HG02884 (cell line): ENCODE data around the gene C17orf113.
"Not testable (repeated sequence)": the region's sequence is repeated elsewhere in the genome, so short reads cannot be mapped to it uniquely, and the experiment has no call there.

Experiments
- ATAC-seq: cut with Tn5 transposase; IDR thresholded peaks from one replicate; pipeline ENCODE4 v1.9.1; 2021; ENCODE audit warnings: mild to moderate bottlenecking, moderate library complexity; ENCODE audit not compliant: unreplicated experiment

C17orf113 gene

GRCh38 chr17:42017866-42018200, 32.6 kb downstream of the C17orf113 start:
- peak; percentile 7 for ATAC-seq

DNA sequence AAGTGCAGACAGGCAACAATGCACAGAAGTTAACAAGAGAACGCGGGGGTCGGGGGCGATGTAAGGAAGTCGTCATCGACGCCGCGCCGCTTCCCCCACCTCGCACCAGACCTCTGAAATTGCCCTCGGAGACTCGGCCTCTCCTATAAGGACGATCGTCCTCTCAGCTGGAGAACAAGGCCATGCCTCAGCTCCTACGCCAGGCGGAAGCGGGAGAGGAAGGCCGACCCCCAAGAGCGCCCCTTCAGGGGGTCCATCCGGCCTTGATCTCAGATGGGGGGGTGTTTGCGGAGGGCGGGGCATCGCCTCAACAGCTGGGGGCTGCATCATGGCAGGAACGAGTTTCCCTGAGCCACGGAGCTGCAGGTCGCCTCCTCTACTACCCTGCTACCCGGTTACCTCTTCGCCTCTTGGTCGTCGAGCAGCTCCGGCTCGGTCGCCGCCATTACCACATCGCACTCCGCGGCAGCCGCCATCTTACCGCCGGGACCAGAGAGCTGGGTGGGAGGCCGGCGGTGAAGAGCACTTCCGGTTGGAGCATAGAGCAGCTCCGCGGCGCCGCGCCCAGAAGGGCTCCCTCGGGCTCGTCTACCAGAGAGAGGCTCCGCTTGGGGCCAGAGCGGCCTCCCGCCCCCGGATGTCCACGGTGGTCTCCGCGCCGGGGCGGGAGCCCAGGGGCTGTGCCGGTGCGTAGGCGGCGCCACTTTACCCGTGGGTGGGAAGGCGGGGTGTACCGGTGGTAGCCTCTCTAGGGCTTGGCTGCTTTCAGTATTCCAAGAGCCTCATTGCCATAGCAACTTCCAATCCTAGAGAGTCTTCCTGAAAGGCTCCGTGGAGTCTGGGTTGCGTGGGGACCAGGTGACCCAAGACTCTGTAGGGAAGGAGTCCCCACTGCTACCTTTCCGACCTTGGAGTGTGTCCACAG, 33.2 kb downstream of the C17orf113 start, which contains the start of gene DNAJC7:
Gene DNAJC7, minus strand, starts transcription at position 499 of the 925 bp plus-strand sequence. Its CDS starts 23 bp downstream, at position 476.
- ATAC-seq = peak; percentile 68

DNA sequence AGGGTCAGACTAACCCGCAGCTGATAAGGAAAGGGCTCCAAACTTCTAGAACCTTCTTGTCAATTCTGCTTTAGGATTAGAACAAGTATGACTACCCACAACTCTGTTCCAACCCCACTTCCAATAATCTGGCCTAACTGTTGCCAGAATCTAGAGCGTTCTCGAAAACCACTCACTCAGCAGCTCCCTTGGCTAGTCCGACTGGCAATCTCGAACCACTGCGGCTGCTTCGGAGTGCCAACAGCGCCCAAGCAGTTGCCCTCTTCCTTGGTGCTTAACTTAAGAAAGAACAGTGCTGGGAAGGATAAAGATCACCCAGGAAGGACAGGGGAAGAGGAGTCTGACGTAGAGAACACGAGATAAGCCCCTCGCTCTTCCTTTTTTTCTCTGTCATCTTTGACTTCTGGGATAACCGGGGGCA, 34.0 kb downstream of the C17orf113 start:
- ATAC-seq = no peak

DNA sequence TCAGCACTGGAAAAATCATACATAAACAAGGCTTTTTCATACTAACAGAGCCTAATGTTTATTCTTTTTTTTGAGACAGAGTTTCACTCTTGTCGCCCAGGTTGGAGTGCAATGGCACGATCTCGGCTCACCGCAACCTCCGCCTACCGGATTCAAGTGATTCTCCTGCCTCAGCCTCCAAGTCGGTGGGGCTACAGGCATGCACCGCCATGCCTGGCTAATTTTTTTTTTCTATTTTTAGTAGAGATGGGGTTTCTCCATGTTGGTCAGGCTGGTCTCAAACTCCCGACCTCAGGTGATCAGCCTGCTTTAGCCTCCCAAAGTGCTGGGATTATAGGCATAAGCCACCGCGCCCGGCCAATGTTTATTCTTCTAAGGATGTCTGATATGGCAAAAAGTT, 36.7 kb downstream of the C17orf113 start:
- ATAC-seq = not testable (repeated sequence)

- not testable (repeated sequence) for ATAC-seq
Observed at GRCh38 chr17:42012363-42012762, 38.0 kb downstream of the C17orf113 start.

DNA sequence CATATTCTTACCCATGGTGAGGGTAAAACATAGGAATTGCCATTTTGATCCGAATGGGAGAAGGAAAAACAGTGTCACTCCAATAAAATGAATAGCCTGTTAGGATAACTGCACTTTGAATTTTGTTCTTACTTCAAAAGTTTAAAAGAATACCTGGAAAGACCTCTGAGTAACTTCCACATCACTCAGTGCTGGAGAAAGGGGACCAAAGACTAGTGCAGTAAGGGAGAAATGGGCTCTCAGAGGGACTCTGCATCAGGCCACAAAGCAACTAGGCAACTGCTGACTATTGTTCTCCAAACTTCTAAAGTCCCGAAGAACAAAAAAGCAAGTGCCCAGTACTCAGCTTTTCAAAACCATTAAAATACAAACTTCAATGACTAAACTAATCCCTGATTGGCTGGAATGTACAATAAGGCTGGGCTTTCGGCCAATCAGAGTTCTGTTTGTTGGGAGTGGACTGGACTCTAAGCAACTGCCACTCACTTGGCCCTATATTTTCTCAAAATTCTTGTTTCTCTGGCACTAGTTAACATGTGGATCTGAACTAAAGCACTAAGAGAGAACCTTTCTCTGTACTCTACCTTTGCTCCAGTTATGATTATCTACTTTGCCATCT, 39.4 kb downstream of the C17orf113 start:
- ATAC-seq = no peak

DNA sequence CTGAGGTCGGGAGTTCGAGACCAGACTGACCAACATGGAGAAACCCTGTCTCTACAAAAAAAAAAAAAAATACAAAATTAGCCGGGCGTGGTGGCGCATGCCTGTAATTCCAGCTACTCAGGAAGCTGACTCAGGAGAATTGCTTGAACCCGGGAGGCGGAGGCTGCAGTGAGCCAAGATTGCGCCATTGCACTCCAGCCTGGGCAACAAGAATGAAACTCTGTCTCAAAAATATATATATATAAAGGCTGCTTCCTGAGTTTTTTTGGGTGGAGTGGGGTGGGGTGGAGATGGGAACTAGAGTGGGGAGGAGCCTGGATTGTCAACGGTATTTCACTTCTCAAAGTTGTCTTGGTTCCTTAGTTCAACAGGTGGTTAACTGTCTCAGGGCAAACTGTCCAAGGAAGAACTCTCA, 40.1 kb downstream of the C17orf113 start:
- ATAC-seq = not testable (repeated sequence)

GRCh38 chr17:42009170-42009569, 41.2 kb downstream of the C17orf113 start:
- ATAC-seq = no peak

- no peak for ATAC-seq
Observed at GRCh38 chr17:42005166-42005565, 45.2 kb downstream of the C17orf113 start.

DNA sequence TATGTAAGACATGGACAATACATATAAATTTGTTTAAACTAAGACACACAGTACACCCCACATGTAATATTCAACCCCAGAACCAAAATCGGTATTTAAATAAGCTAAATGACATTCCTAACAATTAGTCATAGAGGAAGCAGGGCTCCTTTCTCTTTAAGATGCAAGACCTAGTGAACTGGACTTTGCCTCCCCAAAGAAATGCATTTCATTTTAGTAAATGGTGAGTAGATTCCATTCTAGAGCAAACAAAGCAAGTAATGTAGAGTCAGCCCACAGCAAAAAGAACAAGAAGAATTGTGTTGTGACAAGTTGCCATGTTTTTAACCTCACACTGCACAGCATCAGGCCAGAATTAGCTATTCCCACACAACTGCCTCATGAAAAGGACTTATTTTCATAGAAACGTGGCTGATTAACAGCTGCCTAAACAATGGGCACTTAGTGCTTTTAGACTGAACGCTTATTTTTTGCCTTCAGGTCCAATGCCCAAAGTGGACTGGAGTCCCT, 47.6 kb downstream of the C17orf113 start:
- no peak for ATAC-seq

- ATAC-seq = no peak
Observed at GRCh38 chr17:42002175-42002791, 48.1 kb downstream of the C17orf113 start.

GRCh38 chr17:42001729-42002128, 48.7 kb downstream of the C17orf113 start:
- ATAC-seq = no peak

DNA sequence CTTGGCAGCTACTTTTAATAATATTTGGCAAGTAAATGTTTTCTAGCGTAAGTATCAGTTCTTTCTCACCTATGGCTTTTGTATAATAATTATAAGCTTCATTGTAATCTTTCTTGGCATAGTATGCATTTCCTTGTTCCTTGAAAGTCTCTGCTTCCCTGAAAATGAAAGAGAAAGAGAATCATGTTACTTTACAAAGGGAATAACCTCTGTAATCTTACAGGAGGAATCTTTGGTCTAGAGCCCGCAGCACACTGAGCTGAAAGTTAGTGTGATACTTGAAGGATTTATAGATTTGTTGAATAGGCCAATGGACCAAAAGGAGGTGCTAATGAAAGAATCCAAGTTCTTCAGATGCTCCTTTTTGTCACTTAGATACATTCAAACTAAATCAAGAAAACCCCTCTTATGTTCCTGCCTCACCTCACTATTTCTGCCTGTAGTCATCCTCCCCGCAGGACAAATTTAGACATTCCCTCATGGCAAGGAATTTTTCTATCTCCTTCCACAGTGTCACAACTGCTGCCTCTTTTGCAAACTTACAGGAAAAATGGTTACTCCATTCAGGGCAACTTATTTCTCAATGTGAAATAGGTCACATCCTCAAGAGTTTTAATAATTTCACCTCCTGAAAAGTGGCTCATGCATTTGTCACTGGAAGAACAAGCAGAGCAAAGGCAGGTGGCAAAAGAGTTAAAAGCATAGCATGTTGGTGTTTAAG, 49.8 kb downstream of the C17orf113 start:
- ATAC-seq = no peak

DNA sequence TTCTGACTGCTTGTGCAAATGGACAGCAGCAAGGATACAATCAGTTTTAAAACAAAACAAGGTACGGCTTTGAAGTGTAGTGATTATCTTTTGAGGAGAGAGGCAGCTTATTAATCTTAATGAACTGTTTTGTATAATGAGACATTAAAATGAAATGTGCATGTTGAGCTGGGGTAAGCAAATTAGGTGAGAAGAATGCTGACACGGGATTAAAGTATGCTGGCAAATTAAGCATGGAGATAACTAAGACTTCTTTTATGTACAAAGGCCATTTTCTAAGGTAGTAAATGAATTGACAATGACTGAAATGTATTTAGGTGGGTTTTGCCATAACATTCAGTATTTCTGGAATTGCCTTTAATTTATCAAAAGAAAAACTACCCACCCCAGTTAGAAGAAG, 51.9 kb downstream of the C17orf113 start:
- ATAC-seq = no peak

DNA sequence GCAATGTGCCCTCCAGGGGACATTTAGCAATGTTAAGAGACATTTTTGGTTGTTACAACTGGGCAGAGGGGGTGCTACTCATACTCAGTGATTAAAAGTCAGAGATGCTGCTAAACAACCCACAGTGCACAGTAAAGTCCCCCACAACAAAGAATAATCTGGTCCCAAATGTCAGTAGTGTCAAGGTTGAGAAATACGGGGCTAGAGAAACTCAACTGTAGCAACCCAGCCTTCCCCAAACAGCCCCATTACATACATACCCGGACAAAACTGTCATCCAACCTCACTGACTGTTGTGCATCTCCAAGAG, 53.6 kb downstream of the C17orf113 start:
- ATAC-seq = no peak

DNA sequence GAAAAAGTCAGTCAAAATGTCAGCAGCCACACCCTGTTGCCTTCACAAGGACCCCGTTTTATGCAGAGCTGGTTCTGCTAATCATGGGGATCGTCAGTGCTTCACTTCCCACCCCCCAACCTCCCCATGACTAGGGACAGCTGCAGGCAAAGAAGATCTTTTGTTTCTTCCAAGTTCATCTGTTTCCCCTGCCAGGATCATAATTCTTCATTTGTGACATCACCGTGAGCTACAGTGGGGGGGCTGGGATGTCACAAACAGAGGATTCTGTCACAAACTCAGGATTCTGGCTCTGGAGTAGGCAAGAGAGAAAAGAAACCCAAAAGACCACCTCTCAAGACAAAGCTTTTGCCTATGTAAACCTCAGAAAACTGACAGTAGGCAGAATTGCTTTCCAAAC, 57.8 kb downstream of the C17orf113 start:
- no peak for ATAC-seq

DNA sequence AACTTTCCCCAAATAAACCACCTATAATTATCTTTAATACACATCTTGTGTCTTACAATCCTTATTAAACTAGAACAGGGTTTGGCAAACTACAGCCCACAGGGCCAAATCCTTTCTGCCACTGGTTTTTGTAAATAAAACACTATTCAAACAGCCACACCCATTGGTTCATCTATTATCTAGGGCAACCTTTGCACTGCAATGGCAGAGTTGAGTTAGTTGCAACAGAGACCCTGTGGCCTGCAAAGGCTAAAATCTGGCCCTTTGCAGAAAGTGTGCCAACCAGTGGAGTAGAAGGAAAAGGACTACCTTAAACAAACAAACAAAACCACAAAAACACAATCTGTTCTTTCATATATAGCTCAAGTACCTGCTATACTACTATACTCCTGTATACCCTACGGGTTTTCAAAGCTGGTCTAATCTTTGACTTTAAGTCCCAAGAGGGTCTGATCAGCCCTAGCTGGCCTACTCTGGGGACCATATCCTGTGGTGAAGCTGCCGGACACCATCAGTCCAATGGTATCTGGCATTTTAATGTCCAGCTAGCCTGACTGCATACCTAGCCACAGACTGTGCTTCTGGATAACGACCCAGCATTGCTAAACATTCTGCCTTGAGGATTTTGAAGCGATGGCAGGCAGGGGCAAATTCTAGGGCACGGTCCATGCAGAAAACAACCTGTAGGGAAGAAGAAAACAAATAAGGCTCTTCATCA, 60.5 kb downstream of the C17orf113 start:
- ATAC-seq = no peak

GRCh38 chr17:41988418-41988817, 62.0 kb downstream of the C17orf113 start:
- ATAC-seq = no peak
